8988T (cell line): Measurements from ENCODE around the gene TOMM7.

Experiments used
- DNase-seq: peaks from one replicate; pipeline ENCODE4 v3.0.0; 2011

TOMM7 gene

DNA sequence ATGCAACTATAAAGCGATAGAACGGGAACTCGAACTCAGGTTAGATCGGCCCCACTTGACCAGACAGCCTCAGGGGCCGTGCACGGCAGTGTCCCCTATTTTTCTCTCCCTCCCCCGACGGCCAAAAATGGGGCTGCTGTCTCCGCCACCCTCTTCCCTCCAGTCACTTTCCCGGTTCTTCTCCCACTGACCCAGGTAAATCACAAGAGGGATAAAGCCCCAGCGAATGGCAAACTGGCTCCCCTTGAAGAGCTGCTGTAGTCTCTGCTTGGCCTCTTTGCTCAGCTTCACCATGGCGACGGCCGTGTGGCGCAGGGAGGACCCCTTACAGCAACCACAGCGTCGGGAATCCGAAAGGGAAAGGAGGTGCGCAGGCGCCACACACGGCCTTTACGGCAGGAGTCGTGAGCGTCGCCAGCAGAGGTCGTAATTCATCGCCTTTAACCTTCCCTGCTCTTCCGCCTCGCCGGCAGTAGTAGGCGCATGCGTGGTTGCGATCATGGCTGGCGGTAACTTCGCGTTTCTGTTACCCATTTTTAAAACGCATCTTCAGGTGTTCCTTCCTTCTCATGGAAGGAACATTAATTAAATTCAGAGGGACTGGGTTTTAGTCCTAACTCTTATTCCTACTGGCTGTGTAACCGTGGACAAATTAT lies at the start of gene TOMM7:
TSS of gene TOMM7 (minus strand) at position 364 of the 656 bp plus-strand sequence. CDS start at position 294, 70 bp downstream.
- DNase-seq: peak; percentile 66

DNA sequence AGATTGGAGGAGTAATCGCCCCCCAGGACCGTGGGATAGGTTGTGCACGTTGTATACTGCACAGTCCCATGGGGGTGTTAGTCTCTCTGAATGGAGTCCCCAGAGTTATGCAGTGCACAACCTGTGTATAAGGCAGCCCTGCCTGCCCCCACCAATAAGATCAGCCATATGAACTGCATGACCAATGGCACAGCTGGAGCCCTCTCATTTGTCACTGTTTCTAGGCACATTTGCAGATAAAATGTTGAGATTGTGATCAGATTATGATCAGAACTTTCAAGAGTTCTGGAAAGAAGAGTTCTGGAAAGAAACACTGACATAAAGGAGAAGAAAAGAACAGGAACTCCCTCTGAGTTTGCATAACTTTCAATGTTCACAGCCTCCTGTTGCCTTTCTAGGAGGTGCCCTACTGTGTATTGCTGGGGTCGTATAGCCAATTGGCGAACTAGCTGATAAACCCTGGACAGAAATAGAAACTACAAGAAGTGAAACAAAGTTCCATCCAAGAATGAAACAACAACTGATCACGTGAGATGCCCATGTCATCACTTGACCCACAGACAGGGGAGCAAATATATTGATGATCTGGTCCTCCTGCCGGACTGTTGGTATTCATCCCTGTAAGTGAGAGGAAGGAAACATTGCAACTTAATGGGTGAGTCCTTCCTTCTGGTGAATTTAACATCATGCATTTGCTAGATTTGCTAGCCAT lies 49.6 kb upstream of the TOMM7 start:
- no peak for DNase-seq

GRCh38 chr7:22871661-22872060 lies 49.0 kb upstream of the TOMM7 start:
- DNase-seq: no peak

DNA sequence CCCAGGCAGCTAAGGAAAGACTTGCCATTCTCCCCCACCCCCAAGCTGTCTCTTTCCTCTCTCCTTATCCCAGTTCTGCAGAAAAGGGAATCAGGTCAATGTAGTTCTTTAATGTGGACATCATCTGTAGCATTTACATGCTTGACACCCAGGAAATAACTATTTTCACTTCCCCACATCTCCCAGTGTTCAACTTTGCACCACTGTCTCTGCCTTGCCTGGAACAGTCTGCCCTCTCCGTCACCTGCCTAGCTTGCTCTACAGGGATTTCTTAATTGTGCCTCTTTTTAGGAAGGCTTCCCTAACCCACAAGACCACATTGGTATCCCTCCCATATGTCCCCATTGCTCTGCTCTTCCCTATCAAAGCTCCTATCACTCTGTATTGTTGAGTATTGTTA lies 45.9 kb upstream of the TOMM7 start:
- DNase-seq: no peak

GRCh38 chr7:22867589-22867988 lies 44.9 kb upstream of the TOMM7 start:
- no peak for DNase-seq

GRCh38 chr7:22867003-22867402 lies 44.4 kb upstream of the TOMM7 start:
- no peak for DNase-seq

DNA sequence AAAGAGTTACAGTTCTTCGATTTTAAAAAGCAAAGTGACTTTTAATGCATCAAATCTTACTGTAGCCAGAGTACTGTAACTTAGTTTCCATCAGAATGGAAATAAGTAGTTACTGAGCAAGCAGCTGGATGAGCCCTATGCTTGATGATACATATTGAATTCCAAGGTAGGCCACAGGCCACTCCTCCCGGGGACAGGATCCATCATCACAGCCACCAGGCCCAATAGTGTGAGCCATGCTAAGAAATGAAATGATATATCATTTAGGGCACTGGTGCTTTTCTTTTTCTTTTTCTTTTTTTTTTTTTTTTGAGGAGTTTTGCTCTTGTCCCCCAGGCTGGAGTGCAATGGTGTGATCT lies 42.9 kb upstream of the TOMM7 start:
- no peak for DNase-seq

DNA sequence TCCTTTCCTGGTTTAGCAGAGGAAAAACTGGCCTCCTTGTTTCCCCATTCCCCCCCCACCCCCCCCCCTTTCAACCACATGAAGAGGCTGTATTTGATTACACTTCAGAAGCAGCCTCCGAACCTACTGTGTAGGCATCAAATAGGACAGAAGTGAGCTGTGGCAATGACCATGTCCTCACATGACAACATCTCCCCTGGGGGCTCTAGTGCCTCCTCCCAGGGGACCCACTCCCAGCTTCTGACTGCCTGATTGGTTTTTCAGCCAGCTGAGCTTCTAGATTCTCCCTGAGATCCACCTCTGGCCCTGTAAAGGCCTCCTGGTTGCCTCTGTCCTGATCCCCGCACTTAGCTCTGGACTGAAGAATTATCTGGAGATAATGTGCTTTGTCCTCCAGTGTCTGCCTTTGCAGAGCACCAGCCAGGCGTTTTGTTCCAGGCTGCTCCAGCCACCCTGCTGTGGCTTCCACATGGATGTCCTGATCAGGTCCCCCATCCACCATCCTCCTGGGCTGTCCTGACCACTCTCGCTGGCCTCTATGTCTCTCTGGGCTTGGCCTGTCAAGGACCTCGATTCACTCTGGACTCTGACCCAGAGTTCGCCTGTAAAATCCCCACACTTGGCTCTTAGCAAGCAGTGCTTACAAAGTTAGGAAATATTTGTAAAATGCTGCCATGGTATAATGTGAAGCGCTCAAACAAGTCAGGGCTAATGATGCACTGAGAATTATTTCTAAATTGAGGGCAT lies 42.4 kb upstream of the TOMM7 start:
- no peak for DNase-seq

DNA sequence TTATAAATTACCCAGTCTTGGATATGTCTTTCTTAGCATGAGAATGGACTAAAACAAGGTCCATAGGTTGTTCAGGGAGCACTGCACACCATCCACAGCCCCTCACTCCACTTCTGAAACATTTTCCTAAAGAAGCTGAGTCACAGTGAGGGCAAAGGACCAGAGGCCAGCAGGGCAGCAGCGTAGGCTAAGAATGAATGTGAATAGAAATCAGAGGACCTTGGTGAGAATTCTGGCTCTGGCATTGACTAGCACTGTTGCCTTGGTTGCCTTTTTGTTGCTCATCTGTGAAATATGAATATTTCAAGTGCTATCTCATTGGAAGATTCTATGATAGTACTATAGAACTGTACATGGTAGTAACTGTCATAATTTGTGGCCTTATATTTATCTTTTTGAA lies 41.7 kb upstream of the TOMM7 start:
- no peak for DNase-seq

- no peak for DNase-seq
These were observed 40.7 kb upstream of the TOMM7 start for GRCh38 chr7:22863156-22863899.

DNA sequence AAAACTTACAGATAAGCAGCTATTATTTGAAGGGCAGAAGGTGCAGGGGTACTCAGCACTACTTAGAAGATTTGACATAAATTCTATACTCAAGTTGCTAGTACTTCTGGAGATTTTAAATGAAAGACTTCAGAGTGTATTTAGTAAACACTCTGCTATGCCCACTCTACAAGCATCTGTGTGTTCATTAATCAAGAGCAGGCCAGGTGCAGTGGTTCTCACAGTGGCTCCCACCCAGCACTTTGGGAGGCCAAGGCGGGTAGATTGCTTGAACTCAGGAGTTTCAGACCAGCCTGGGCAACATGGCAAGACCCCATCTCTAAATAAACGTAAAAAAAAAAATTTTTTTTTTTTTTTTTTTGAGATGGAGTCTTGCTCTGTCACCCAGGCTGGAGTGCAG lies 38.9 kb upstream of the TOMM7 start:
- no peak for DNase-seq

GRCh38 chr7:22860784-22861482 lies 38.3 kb upstream of the TOMM7 start:
- DNase-seq: no peak

DNA sequence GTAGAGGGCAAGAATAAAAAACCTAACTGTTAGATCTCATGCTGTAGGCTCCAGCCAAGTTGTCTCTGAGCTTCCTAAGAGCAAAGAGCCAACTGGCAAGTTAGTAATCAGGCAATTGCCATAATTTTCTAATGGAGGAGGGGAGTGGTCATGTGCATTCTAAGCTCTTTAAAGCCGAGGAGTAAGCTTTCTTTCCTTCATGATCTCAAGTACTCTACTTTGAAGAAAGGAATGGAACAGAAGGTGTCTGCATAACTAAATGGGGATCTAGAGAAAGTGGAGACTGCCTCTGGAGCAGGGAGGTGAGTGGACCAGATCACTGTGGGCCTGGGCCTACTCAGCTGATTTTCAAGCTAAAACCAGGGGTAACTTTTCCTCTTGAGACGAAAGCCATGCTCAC lies 37.7 kb upstream of the TOMM7 start:
- DNase-seq: no peak

DNA sequence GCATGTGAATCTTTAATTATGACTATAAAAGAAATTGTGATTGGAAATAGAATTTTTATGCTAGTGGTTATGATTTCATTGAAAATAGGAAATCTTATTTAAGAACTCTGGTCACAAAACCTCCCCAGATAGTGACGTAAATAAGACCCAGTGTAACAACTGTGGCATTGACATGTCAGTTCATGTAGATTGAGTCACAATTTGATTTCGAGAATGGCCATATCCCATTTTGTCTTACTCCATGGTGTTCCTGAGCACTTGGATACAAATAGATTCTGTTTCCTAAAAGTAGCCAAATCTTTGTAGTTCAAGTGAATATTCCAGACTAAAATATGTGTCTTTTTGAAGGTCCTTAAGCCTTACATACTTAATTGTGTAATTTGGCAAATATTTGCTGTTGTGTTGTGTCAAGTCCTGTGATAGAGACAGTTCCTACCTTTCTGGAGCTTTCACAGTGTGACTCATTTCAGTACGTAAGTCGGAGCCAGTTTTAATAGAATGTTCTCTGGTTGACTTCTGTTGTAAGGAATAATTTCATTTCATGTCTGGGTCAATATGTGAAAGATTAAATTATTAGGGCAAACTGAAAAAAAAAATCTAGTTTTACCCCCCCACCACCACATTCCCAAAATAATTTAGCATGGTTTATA lies 37.1 kb upstream of the TOMM7 start:
- DNase-seq: no peak

- no peak for DNase-seq
These were observed 36.3 kb upstream of the TOMM7 start for GRCh38 chr7:22858640-22859561.

GRCh38 chr7:22858274-22858639 lies 35.6 kb upstream of the TOMM7 start:
- DNase-seq: no peak

- no peak for DNase-seq
These were observed 33.8 kb upstream of the TOMM7 start for GRCh38 chr7:22856416-22856815.

GRCh38 chr7:22855049-22855392 lies 32.4 kb upstream of the TOMM7 start:
- no peak for DNase-seq

- DNase-seq: peak; percentile 78
These were observed 31.8 kb upstream of the TOMM7 start for GRCh38 chr7:22854158-22855048.

GRCh38 chr7:22853674-22854157 lies 31.1 kb upstream of the TOMM7 start:
- DNase-seq: no peak
